Heart left ventricle (tissue), 13 donors: ENCODE results near the gene PRSS35.

Source experiments
- CTCF ChIP-seq, 12 donors: fragments of 200-600 bp; sonication (generic) in 4 of 12; IDR thresholded peaks; one replicate each; pipeline versions ENCODE4 v1.5.0 to v1.8.0; 2018 to 2022; ENCODE audit warnings: antibody characterized with exemption in 12 of 12, mild to moderate bottlenecking in 5 of 12
- POLR2A ChIP-seq, 2 donors: fragments of 450-650 bp; IDR thresholded peaks; one replicate each; pipeline ENCODE4 v1.6.1; 2017; ENCODE audit warnings: antibody characterized with exemption in 2 of 2, mild to moderate bottlenecking in 2 of 2, moderate library complexity in 2 of 2
- donor health status: ischemic (EF 13 %, LVEDD 7.1; RV severe dilation, severe dysfunction).
- donor health status: DM: no; HTN: yes; CAD: no.
- donor health status: DM: no; HTN: no; CAD: no.
- donor health status: ischemic (EF 25% LVEDD 6.9; RV normal size, moderate dysfunction).
- donor health status: ischemic (EF 25% LVEDD 5.7; RV mildly dilated, moderate dysfunction).
- donor health status: ischemic (EF 35%, LVEDD 5.7; RV mildly dilated, moderate dysfunction).
- donor health status: nonischemic (EF 11% LVEDD 7.7; RV severe dilation, severe dysfunction).
- donor health status: DM: yes; HTN: yes; CAD: no.
- donor health status: PGD.
- donor health status: ischemic (EF 29% LVEDD 5.4; RV normal size, mild dysfunction).
- donor health status: nonischemic (EF 23%, LVEDD 6.1; RV moderate dilation, normal function).

DNA sequence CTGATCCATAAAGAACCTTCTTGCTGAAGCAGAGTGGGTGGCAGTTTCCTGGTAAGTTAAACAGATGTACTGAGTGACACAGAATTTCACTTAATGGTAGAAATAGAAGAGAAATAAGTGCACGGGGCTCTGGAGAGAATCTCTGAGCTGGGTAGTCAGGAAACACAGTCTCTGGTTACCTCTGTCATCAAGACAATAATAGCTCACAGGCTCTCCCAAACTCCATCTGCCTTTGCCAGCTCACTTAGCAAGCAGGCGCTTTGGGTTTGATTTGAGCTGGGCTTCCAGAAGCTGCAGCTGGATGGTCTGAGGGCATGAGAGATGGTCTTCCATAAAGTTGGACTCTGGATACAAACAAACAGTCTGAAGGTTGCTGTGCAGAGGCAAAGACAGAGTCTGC lies 39.6 kb upstream of the PRSS35 start:
- TF ChIP-seq CTCF (IDR thresholded peaks at IDR 0.05) (no peak), POLR2A (IDR thresholded peaks at IDR 0.05) (no peak)
